ENCODE results near the gene MAP1LC3B.

Gene MAP1LC3B

DNA sequence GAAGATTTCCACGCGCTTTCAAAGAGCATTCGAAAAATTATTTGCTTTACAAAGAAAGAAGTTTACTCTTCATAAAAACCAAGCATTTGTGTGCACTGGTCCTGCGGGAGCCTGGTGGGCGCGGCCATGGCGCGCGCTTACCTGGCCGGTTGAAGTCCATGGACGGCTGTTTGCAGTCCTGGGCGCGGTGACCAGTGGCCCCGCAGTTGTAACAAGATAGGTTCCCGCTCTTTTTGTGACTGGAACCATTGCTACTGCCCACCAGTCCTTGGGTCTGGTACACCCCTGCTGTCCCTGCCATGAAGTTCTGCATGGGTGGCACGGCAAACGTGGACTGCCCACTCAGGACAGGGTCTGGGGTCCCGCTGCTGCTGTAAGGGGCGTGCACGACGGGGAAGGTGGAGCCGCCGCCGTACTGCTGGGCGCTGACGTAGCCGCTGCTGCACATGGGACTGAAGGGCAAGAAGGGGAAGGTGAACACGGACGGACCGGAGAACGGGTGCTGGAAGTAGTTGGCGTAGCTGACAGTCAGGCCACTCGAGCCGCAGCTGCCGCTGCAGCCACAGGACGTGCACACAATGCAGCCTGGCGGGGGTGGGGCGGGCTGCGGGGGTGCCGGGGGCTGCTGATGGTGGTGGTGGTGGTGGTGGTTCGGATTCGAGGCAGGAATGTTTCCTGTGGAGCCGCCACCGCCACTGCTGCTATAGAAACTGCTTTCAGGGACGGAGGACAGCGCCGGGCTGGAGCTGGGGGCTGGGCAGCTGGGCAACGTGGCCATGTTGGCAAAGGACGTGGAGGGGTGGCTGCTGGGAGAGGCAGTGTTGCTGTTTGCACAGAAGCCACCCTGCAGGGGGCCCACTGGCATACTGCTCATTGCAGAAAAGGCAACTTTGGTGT lies 19.5 kb downstream of the MAP1LC3B start:
- no peak for DNase-seq

DNA sequence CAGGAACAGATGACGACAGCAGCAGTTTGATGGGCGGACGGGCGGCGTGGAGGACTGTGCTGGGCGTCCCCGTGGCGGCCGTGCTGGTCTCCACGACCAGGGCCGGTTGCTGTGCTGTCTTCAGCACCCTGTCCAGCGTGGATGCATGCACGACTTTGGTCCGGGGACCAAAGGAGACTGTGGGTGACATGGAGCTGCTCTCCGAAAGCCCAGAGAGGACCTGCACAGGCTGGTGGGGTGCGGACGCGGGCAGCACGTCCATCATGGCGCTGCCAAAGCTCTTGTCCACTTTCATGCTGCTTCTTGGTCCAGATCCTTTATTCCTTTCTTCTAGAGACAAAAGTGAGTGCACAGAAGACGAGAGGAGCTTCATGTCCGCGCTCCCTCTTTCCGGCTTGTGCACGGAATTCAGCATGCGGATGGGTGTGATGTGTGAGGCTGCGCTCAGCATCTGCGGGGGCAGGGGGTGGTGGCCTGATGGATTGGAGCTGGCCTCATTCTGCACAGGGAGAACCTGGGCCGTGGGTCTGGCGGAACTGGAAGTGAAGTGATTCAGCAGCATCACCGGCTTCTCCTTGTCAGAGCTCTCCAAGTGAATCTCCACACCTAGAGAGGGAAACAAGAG lies 20.3 kb downstream of the MAP1LC3B start:
- DNase-seq = no peak

DNA sequence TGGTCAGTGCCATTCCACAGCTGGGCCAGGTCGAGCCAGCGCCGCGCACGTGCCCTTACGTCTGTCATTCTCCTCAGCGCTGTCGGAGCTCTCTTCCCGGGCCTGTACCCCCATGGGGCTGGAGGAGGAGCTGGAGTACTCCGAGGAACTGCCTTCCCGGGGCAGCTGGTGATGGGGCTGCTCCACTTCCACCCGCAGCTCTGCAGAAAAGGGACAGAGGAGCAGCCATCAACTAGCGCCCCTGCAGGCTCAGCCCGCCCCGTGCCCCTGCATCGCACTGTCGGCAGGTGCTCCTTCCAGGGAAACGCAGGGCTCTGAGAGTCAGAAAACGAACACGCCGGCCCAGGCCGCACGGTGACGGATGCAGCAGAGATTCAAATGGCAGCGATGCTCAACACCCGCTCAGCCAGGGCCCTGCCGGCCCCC lies 20.9 kb downstream of the MAP1LC3B start:
- no peak for DNase-seq

DNA sequence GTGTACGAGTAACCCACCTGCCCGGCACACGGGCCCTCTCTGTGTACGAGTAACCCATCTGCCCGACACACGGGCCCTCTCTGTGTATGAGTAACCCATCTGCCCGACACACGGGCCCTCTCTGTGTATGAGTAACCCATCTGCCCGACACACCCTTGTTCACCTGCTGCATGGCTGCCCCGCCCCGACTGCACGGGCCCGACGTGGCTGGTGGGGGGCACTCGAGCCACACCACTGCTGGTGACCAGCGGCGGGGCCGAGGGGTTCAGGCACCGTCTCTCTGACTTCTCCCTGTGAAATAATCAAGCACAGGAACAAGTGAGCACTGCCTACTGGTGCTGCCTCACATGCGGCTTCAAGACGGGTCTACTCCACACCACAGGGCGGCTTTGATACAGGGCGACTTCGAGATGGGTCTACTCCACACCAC lies 22.1 kb downstream of the MAP1LC3B start:
- DNase-seq = no peak

DNA sequence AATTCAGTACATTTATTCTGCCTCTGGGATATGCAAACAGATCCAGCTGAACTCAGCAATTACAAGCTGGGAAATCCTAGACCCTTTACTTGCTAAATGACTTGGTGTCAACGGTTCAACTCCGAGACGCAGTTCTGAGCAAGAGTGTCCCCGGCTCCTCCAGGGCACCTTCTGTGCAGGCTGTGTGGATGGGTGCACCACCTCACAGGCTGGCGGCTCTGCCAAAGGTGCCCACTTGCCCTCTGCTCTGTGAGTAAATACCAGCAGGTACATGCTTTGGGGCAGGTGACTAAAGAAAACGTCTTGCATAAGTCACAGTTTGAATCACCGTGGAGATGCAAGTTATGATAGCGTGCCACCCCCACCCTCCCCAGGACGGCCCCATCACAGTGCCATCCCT lies 23.3 kb downstream of the MAP1LC3B start:
- no peak for DNase-seq

DNA sequence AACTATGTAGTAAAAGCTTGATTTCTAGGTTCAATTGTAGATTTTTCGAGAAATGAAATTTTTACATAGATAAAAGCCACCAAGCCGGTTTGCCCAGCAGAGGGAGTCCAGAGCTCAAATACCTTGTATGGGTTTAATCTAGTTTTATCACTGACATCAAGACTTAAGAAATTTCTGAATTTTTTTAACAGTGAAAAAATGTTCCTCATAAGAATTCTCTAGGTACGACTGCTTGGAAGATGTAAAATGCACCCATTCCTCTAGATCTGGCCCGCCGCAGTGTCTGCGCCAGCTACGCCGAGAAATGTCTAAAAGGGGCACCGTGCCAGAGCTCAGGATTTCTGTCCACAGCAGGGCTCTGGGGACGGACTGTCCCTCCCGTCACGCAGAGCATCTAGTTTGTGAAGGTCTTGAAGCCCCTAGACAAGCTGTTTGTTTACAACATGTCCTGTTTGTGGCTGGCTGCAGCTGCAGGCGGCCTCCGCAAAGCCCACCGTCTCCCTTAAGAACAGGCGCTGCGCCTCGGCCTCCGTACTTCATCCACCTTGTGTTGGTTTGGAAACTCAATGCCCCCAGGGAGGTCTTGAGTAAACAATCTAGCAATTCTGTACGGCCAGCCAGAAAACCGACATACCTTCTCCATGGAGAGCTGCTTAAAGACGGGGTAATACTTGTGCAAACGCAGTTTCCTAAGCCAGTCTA lies 24.8 kb downstream of the MAP1LC3B start:
- no peak for DNase-seq

DNA sequence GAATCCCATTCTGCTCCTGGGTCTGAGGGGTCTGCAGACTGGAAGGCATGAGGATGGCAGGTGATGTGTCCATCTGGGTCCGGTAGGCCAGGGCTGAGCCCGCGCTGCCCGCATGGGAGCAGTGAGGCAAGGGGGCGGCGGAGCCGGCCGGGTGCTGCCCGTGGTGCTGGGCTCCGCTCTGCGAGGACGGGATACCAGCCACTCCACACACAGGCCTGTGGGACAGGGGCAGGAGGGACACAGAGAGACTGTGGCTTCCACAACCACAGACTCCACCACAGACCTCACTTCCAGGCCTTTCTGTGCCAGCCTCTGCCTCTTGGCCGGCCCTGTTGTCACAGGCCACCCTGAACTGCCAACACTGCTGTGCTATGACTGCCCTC lies 25.4 kb downstream of the MAP1LC3B start:
- DNase-seq = no peak

DNA sequence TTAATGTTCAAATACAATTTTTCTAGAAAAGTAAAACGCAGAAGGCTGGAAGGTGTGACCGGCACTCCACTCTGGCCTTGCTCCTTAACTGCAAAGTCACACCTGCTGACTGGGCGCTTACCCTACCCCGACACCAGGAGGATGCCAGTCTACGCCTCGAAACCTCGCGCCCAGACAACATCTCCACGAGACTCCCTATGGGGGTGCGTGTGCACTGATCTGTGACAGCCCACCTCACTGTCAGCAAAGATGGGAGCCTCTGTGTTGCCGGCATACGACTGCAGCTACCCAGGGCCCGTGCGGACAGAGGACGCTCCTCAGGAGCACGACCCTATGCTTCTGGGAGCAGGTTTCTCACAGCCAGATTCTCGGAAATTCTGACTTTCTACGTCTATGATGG lies 26.1 kb downstream of the MAP1LC3B start:
- no peak for DNase-seq

DNA sequence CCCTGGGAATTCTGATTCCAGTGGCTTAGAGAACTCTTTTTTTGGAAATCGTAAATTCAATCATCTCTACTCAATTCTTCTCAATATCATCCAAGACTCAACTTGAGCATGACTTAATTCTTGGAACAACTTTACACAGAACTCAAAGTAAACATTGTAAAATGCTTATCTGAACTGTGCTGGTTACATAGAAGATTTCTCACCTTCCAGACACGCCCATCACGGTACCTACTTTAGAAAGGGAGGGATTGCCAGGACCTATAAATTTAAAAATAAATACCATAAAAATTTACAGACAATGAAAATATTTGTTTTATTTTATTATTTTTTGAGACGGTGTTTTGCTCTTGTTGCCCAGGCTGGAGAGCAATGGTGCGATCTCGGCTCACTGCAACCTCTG lies 26.5 kb downstream of the MAP1LC3B start:
- DNase-seq = no peak

DNA sequence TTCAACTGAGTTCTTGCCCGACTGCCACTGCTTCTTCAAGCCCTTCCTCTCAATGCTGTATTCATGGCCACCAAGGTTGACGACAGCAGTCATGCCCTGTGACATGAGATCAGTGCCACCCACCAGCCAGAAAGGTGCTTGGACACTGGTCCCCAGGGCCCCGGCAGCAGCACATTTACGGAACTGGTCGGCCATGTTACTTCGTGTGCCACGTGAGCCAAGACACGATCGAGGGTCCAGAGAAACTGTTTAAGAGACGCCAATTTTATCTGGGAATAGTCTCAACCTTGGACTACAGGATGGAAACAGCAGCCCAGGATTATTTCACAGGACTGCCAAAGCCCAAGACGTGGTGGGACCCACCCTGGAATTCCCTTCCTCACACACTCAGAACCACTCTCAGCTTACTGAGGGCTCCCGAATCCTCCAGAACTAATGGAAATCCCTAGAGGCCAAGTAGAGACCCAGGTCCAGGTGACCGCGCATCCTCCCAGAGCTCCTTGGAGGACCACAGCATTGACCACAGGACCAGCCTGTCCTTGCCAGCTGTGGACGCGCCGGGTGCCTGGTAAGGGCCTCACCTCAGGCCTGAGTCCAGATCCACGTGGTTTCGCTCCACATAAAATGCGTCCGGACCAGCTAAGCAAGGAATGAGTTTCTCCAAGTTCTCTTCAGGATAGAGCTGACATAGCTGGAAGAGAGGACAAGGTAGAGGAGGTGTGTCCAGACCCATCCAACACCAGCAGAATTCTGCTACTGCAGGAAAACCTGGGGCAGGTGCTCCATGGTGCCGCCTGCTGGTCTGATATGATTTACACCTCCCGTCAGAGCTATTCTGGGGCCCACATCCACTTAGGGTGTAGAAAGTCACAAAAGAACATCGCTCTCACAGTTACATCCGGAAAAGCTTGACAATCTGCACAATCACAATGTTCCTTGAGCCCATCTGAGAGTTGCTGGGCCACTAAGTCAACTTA lies 28.2 kb downstream of the MAP1LC3B start:
- no peak for DNase-seq

DNA sequence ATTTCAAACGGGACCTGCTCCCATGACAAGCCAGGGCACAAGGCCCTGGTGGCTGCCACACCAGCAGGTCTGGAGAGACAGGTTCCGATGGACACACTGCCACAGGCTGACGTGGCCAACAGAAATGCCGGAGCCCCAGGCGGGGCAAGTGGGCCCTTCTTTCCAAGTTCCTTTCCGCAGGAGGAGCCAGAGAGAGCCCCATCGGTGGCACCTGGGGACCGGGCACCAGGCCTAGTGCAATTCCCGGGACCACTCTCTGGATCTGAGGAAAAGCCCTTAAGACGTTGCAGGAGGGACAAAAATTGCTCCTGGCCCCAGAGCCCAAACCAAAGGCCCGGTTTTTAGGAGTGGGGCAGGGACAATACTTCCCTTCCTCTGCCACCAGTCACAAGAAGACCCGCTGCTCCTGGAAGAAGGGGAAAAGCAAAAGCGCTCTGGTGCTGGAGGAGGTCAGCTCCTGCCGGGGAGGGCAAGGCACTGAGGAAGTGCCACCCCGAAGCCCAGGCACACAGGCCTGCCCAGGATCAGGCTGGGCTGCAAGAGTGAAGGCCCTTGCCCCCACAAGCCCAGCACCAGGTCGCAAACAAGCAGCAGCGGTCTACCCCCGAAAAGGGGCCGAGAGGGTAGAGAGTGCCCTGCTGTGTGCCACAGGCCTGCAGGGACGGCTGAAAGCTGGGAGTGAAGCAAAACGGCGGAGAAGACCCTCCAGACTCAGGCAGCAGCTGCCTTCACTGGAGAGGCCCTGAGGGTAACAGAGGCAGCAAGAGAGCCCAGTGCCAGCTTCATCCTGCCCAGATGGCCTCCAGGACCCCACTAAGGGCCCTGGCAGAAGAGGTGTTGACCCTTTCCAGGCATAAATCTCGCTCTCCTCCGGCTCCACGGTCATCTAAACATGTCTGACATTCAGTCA lies 29.1 kb downstream of the MAP1LC3B start:
- DNase-seq = no peak

DNA sequence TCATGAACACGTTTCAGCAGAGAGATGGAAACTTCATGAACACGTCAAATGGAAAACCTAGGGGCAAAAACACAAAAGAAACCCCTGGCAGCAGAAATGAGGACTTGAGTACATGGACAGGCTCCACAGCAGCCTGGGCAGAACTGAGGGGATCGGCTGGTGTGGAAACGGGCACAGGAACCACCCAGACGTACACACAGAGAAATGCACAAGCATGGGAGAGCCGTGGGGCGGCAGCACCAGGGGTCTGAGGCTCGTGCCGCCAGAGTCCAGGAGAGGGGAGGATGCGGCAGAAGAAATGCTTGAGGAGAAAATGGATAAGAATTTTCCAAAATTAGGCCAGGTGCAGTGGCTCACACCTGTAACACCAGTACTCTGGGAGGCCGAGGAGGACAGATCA lies 30.0 kb downstream of the MAP1LC3B start:
- DNase-seq = no peak

DNA sequence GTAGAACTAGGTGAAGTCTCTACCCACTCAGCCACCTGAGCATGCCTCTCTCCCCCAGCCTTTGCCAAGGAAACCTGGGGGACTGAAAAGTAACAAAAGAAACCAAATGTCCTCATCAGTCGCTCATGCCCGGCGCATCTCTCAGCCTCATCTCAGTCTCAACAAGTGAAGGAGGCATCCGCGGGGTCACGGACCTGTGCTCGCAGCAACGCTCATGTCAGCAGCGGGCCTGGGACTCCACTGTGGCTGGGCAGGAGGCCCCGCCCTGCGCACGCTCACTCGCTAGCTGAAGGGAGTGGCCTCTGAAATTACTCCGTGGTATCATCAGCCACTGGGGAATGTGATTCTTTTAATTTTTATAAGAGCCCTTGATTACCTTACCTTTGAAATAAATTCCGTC lies 31.3 kb downstream of the MAP1LC3B start:
- DNase-seq = no peak

DNA sequence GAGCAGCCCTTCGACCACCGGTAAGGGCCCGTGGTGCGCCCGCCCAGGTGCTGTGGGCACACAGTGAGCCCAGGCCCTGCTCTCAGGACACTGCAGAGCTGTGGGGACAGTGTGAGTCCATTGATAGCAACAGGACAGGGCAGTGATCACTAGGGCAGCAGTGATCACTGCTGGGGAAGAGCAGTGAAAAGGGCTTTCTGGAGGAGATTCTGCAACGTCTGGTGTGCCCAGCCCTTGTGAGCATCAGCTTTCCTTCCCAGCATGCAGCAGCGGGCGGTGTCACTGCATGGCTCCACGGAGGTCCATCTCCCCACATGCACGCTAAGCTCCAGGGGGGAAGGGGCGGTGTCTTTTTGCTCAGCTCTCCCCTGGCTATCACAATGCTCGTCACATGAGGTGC lies 32.1 kb downstream of the MAP1LC3B start:
- DNase-seq = no peak

DNA sequence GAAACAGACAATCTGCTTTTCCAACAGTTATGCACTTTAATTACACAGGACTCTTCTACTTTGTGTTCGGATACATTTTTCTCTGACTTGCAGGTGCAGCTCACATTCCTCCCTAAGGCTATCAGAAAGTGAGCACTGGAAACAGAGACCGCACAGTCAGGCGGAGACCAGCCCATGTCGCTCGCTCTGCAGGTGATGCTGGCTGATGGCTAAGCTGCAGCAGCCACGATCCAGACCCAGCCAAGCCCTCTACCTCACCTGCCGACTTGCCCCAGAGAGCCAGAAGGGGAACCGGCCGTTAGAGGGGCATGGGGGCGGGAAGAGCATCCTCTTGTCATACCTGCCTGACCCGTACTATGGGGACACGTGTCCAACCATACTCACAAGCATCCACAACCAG lies 33.8 kb downstream of the MAP1LC3B start:
- no peak for DNase-seq

DNA sequence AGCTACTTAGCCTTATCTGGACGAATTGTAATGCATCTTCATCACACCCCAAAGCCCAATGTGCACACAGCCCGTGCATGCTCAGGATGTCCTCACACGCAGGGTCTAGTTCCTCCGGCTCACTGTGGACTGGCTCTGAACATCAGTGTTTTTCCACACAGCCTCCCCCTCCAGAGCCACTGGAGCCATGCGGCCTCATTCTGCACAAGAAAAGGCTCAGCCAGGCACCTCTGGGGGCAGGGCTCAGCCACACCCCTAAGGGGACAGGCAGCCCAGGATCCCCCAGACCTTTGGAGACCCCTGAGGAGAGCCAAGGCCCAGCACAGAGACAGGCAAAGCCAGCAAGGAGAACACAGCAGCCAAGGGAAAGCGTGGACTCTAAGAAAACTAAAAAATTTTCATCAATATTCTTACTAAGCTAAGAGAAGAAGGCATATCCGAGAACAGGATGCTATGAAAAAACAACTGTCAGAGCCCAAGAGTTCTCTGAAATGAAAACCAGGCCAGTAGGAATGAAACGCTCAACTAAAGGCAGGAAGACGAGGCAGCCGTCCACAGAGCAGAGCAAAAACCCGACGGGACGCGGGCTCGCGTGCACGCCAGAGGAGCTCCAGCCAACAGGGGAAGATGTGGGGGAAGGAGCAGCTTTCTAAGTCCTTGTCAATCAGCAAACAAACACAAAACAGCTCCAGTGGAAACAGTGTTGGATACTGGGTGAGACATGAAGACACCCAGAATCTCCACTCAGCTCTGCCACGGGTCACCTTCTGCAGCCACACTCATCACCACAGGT lies 34.5 kb downstream of the MAP1LC3B start:
- no peak for DNase-seq

DNA sequence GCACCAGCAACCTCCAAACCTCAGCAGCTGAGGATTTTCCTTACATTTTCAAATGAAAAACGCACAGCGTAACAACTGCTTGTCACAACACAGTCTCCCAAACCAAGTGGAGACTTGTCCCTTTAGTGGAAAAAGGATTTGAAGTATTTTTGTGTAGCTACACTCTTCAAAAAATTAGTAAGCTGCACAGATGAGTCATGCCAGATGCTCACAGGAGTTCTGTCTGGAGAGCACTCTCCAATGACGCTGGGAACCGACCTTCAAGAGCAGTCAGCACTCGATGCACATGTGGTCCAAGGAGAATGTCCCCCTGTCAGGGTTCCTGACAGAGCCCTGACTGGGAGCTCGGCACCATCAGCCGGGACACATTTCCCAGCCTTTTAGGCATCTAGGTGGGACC lies 39.8 kb downstream of the MAP1LC3B start:
- DNase-seq = no peak

DNA sequence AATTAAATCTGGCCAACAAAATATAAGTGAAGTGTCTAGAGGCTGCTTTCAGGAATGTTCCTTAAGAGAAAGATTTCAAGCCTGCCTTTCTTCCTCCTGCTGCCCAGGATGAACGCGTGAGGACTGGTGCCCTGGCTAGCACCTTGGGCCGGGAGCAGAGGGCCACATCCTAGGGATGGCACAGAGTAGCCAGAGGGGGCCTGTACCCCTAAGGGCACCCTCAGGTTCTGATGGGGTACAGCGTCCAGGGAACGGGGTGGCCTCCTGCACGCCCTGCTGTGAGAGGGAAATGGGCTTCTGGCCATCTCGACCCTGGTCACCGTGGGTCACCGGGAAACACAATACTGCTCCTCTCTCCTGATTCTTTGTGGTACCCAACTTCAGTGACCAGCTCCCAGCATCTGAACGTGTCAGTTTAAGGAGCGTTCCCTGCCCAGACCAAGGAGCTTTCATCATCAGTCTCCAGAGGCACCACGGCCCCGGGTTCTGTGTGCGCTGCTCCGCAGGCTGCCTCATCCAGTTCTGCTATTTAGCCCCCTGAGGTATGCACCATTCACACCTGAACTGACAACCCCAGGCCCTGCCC lies 40.3 kb downstream of the MAP1LC3B start:
- no peak for DNase-seq

DNA sequence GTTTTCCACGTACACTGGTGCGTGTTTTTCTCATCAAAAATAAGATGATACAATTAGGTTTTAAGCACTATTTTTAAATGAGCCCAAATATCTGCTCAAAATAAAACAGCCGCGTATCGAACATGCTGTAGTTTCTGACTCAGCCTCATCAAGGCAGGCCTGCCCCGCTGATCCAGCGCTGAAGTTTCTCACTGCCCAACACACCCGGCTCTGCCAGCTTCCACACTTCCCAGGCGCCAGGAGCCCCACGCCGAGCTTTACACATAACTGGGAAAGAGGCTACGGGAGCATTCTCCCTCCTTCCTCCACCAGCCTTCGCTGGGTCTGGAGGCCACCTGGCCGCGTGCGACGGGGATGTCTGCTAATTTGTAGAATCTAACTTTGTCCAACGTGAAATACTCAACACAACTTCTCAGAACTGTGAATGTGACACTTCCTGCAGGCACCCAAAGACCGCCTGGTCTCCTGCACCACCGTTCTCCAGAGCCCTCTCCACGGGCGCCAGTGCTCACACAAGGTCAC lies 42.1 kb downstream of the MAP1LC3B start:
- no peak for DNase-seq

Measured in NCI-H1436 treated with DMSO at 0.1 percent for 48 hours (cell line).